ENCODE data around the gene ANKRA2.

GRCh38 chr5:73612799-73613198, 47.4 kb upstream of the ANKRA2 start:
- TF ChIP-seq POLR2AphosphoS5 (IDR thresholded peaks at IDR 0.05; ENCODE audit: low read depth, low read length): no peak
- TF ChIP-seq, protein P1, sequence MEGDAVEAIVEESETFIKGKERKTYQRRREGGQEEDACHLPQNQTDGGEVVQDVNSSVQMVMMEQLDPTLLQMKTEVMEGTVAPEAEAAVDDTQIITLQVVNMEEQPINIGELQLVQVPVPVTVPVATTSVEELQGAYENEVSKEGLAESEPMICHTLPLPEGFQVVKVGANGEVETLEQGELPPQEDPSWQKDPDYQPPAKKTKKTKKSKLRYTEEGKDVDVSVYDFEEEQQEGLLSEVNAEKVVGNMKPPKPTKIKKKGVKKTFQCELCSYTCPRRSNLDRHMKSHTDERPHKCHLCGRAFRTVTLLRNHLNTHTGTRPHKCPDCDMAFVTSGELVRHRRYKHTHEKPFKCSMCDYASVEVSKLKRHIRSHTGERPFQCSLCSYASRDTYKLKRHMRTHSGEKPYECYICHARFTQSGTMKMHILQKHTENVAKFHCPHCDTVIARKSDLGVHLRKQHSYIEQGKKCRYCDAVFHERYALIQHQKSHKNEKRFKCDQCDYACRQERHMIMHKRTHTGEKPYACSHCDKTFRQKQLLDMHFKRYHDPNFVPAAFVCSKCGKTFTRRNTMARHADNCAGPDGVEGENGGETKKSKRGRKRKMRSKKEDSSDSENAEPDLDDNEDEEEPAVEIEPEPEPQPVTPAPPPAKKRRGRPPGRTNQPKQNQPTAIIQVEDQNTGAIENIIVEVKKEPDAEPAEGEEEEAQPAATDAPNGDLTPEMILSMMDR (IDR thresholded peaks at IDR 0.05; ENCODE audit: control extremely low read depth in 1 of 3, insufficient read depth in 1 of 3, low read depth in 1 of 3, low read length in 3 of 3): no peak

Data from H1 (cell line).